GM10266 (cell line): ENCODE data around the gene SLC4A5.
"Not testable (repeated sequence)": the region's sequence is repeated elsewhere in the genome, so short reads cannot be mapped to it uniquely, and the experiment has no call there.

Experiments used
- DNase-seq: peaks from one replicate; pipeline ENCODE4 v3.0.0; 2012; ENCODE audit errors: extremely low spot score
- CTCF ChIP-seq: IDR thresholded peaks from 2 replicates; pipeline ENCODE4 v1.5.1; 2012; ENCODE audit warnings: mild to moderate bottlenecking, low read depth; ENCODE audit not compliant: control insufficient read depth, insufficient read depth; ENCODE audit errors: missing control alignments

The SLC4A5 gene

GRCh38 chr2:74232426-74232825 is 110.8 kb downstream of the SLC4A5 start:
- no peak for TF ChIP-seq CTCF
- no peak for DNase-seq

GRCh38 chr2:74229865-74230264 is 113.4 kb downstream of the SLC4A5 start:
- not testable (repeated sequence) for DNase-seq

- DNase-seq = no peak
- no peak for TF ChIP-seq CTCF
These were observed 114.4 kb downstream of the SLC4A5 start for GRCh38 chr2:74228772-74229171.

- DNase-seq = no peak
- no peak for TF ChIP-seq CTCF
These were observed 115.6 kb downstream of the SLC4A5 start for GRCh38 chr2:74227646-74228045.

- no peak for TF ChIP-seq CTCF
- no peak for DNase-seq
These were observed 116.5 kb downstream of the SLC4A5 start for GRCh38 chr2:74226648-74227213.

- DNase-seq = no peak
- no peak for TF ChIP-seq CTCF
These were observed 117.3 kb downstream of the SLC4A5 start for GRCh38 chr2:74225698-74226459.

- no peak for DNase-seq
These were observed 119.1 kb downstream of the SLC4A5 start for GRCh38 chr2:74223941-74224770.

More at GRCh38 chr2:74223941-74224770, 119.1 kb downstream of the SLC4A5 start:
- TF ChIP-seq CTCF = no peak
